HG03039 (cell line): ENCODE data around the gene SUCLG2.

ENCODE experiments used
- ATAC-seq: cut with Tn5 transposase; IDR thresholded peaks from one replicate; pipeline ENCODE4 v1.9.1; 2021; ENCODE audit warnings: mild to moderate bottlenecking, moderate library complexity; ENCODE audit not compliant: unreplicated experiment

Gene SUCLG2

DNA sequence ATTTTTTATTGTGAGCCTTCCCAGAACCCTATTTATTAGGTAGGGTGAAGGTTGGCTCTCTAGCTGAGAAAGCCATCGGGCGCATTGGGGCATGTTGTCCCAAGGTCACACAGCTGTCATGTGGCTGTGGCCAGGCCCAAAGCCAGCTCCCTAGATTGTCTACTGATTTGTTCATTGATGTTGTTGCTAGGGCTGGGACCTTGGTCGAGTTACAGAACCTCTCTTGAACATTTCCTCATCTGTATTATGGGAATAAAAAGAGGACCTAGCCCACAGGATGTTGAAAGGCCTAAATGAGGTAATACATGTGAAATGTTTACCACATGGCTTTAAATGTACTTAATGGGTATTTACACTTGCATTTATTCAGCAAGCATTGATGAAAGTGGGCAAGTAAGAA, 252.5 kb downstream of the SUCLG2 start:
- no peak for ATAC-seq

GRCh38 chr3:67400476-67400875, 253.9 kb downstream of the SUCLG2 start:
- no peak for ATAC-seq

GRCh38 chr3:67389176-67389575, 265.2 kb downstream of the SUCLG2 start:
- peak; percentile 92 for ATAC-seq

GRCh38 chr3:67388738-67389137, 265.7 kb downstream of the SUCLG2 start:
- ATAC-seq = no peak

- ATAC-seq = no peak
These were observed 268.0 kb downstream of the SUCLG2 start for GRCh38 chr3:67386451-67386850.

- ATAC-seq = no peak
These were observed 269.5 kb downstream of the SUCLG2 start for GRCh38 chr3:67384760-67385397.

DNA sequence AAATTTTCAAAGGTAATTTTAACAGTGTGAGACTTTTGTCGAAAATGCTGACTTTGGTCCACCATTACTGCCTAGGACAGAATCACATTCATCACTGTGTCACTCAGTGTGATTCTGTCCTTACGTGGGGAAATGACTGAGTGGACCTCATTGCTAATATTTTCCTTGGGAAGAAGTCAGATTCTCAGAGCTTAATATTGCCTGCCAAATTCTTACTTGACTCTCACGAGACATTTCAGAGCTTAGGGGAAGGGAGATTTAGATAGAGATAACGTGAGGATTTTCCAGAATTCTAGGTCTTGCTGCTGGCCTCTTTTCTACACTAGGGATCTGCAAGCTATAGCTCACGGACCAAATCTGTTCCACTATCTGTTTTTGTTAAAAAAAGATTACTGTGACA, 270.4 kb downstream of the SUCLG2 start:
- ATAC-seq = no peak

- no peak for ATAC-seq
These were observed 271.0 kb downstream of the SUCLG2 start for GRCh38 chr3:67383379-67383778.

DNA sequence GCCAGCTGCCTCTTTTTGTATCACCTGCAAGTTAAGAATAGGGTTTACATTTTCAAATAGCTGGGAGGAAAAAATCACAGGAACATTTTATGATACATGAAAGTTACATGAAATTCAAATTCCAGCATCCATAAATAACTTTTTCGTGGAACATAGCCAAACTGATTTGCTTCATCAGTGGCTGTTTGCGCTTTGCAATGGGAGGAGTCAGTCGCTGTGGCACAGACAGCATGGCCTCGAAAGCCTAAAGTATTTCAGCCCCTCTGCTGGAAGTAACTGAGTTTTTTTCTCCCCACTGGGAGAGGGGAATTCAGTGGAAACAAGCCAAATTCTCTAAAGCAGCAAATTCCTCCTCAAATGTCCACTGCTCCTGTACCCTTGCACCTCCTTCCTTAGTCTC, 271.9 kb downstream of the SUCLG2 start:
- no peak for ATAC-seq

DNA sequence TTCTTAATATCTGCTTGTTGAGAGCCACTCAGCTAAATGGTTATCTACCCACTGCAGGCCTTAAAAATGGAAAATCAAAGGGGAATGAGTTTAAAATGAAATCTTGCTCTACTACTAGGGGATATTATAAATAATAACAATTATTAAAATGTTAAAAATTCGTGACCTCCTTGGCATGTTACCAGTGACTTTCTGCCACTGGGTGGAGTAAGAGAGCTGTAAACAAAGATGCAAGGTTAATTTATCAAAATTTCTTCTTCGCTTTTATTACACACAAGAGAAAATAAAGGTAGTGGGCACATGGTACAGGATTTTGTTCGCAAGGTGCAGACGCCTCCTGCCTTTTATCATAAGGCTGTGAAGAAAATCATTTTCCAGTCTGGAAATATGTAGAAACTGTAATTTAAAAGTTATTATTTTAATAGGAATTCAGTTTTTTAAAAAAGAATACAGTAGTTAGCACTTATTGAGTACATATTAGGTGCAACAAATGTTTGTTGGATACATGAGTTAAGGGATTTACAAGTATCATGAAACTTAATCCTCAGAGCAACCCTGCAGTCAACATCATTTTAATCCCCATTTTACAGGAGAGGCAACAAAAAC, 272.6 kb downstream of the SUCLG2 start:
- no peak for ATAC-seq

GRCh38 chr3:67380118-67380517, 274.3 kb downstream of the SUCLG2 start:
- no peak for ATAC-seq

DNA sequence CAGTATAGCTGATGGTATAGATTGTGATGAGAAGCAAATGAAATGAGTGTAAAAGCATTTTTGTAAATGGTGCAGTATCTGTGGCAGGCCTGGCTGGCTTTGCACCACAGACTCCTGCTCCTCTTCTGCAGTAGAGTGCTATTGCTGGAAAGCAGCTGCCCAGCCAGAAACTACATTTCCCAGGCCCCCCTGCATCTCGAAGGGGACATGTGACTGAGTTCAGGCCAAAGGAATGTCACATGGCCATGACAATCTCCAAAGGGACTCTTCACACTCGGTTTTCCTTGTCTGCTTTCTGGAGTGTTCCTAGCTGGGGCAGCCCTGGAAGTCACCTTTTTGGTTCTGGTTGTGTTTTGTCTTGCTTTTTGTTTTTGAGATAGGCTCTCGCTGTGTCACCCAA, 277.1 kb downstream of the SUCLG2 start:
- ATAC-seq = no peak

GRCh38 chr3:67376416-67376815, 278.0 kb downstream of the SUCLG2 start:
- no peak for ATAC-seq

DNA sequence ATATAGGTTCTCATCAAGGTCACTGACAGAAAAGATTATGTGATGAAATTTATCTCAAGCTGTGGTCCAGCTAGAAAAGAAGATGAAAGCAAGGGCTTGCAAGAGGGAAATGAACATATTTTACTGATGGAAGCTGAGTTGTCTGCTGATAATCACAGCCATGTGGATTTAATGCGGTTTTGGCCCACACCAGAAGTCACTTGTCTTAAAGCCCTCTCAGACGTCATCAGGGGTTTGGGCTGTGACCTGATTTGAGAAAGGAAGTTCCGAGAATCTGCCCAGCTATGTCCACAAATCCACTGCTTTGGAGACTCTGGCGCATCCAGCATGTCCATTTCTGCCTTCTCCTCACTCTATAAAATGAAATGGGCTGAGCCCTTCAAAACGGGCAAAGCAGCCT, 278.4 kb downstream of the SUCLG2 start:
- no peak for ATAC-seq

GRCh38 chr3:67362686-67363085, 291.7 kb downstream of the SUCLG2 start:
- no peak for ATAC-seq

DNA sequence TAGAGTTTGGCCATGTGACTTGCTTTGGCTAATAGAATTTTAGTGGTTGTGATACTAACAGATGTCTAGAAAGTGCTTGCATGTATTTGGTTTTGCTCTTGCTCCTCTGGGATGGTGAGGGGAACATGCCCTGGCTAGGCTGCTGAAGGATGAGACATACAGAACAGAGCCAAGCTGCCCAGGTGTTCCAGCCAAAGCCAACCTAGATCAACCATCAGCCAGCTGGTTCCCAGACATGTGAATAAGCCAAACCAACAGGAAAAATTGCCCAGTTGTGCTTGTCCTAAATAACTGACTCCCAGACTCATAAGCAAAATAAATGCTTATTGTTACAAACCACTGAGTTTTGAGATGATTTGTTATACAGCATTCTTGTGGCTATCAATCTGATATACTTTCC, 292.6 kb downstream of the SUCLG2 start:
- no peak for ATAC-seq

GRCh38 chr3:67361323-67361722, 293.1 kb downstream of the SUCLG2 start:
- ATAC-seq = no peak

DNA sequence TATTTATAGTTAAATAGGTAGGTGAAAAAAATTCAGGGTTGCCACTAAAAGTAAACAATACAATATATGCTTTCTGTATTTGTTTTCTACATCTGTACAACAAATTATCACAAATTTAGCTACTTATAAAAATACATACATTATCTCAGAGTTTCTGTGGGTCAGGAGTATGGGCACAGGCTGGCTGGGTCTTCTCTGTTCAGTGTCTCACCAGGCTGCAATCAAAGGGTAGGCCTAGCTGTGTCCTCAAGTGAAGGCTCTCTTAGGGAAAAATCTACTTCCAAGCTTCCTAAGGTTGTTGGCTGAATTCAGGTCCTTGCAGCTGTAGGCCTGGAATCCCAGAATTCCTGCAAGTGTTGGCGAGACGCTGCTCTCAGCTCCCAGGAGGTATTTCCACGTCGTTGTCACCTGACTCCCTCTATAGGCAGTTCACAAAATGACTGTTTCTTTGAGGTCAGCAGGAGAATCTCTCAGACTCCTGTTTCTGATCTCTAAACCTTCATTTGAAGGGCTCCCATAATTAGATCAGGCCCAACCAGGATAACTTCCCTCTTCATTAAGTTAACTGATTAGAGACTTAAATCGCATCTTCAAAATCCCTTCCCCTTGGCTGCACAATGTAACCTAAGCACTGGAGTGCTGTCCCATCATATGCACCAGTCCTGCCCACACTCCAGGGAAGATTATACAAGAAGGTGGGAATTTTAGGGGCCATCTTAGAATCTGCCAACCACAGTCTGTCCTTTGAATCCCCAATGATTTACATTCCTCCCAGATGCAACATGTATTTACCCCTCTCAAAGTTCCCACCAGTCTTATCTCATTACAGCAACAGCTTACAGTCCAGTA, 296.6 kb downstream of the SUCLG2 start:
- peak; percentile 73 for ATAC-seq

- ATAC-seq = peak; percentile 98
These were observed 304.7 kb downstream of the SUCLG2 start for GRCh38 chr3:67349551-67350174.

- ATAC-seq = no peak
These were observed 308.3 kb downstream of the SUCLG2 start for GRCh38 chr3:67346081-67346480.

GRCh38 chr3:67335813-67336212, 318.6 kb downstream of the SUCLG2 start:
- ATAC-seq = no peak

DNA sequence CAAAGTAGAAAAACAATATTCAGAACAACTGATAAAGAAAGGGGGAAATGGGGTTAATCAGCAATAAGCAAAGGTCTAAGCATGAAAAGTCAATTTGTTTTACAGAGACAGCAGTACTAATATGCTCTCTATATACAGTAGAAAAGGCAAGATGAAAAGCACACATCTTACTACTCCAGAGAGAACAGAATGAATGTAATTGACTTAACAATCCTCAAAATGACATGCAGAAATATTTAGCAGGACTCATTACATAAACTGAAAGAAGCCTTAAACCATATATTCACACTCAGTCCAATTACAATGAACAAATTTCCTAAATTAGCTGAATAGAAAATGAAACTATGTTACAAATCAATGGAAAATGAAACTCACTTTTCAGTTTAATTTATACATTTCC, 319.8 kb downstream of the SUCLG2 start:
- no peak for ATAC-seq
